Endothelial cell of hepatic sinusoid (primary cell): ENCODE measurements around the gene TIE1.

ENCODE experiments used
- in situ Hi-C: cut with HindIII; loops from 2 replicates; pipeline ENCODE4 v1.10.0; 2017; ENCODE audit warnings: low sequenced_read_pairs

Gene TIE1

DNA sequence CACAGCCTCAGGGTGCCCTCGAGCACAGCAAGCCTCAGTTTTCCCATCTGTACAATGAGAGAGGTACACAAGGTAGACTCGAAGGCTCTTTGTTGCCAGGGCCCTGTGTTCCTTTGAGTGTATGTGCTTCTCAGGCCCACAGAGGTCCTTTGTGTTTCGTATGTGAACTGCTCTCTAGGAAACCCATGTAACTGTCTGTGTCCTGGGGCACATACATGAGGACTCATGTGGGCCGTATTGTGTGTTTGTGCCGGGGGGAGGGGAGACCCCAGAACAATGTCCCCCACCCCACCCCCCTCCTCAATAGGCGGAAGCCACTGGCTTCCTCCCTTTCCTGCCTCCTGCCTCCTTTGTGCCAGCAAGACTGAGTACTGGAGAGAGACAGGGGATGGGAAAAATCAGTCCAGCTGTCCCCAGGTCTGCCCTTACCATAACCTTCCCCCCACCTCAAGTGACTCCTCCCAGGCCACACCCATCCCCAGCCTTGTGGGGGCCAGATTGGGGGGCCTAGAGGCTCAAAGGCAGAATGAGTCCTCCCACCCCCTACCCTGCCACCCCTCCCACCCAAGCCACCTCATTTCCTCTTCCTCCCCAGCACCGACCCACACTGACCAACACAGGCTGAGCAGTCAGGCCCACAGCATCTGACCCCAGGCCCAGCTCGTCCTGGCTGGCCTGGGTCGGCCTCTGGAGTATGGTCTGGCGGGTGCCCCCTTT, at the start of gene TIE1:
Gene TIE1 (plus strand): TSS at position 605 of the 717 bp plus-strand sequence. CDS start 90 bp downstream, at position 695.
- in situ Hi-C loops = loop anchor here (5.0 kb wide), 1 partner anchor 72 kb away; no protein-coding TSS in a partner anchor

DNA sequence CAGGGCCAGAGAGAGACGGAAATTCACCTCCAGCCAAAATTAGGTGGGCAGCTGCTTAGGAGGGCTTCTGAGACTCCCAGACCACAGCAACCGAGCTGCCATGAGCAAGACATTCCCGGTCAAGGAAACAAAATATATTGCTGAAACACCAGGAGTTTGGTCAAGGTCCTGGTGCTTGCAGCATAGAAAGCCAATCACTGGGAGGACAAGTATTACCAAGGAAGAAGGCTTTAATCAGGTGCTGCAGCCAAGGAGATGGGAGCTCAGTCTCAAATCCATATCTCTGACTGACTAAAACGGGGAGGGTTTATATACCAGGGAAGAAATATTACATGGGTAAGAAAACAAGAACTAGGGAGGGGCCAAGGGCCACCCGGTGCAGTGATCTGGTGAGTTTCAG, 49.8 kb upstream of the TIE1 start:
- in situ Hi-C loops = no loop called here

DNA sequence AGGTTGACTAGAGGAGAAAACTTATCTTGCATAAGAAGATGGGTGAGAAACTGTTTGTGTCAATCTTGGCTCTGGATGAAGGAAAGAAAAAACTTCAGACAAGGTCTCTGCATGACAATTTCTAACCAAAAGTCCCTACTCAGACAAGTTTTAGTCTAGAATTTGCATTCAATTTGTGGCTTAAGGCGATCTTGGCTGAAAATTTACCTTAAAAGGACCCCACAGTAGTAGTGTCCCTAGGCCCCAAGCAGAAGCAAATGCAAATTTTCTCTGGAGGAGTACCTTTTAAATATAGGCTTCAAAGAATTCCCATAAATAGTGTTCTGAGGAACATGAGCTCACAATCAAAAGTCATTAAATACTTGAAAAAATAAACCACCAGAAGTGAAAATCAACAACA, 48.6 kb upstream of the TIE1 start:
- in situ Hi-C loops = no loop called here

DNA sequence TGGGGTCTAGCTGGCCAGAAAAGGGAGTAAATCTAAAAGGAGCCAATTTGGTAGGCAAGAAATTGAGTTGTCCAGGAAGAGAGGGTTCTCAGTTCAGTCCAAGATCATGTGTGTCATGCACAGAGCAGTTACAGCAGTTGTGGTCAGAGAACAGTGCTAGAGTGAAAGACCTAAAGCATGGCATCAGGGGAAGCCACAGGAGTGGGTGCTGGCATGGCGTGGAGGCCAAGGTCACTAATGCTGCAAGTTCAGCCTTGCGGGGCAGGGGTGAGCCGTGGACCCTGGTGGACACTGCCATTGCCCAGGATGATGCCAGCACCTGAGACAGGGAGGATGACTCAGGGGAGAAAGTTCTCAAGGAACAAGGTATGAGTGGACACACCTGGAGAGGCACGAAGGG, 47.6 kb upstream of the TIE1 start:
- in situ Hi-C loops = no loop called here

DNA sequence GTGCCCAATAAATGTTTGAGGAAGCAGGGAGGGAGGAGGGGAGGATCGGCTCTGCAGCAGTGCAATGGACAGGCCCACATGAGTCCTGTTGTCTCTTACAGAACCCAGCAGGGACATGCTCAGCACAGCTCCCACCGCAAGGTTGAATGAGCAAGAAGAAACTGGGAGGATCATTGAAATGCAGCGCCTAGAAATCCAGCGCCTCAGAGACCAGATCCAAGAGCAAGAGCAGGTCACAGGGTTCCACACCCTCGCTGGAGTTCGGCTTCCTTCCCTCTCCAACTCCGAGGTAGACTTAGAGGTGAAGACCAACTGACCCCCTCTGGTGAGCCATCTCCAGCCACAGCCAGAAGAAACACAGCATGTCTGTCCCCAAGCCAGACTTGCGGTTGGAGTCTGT, 46.9 kb upstream of the TIE1 start:
- in situ Hi-C loops = no loop called here

DNA sequence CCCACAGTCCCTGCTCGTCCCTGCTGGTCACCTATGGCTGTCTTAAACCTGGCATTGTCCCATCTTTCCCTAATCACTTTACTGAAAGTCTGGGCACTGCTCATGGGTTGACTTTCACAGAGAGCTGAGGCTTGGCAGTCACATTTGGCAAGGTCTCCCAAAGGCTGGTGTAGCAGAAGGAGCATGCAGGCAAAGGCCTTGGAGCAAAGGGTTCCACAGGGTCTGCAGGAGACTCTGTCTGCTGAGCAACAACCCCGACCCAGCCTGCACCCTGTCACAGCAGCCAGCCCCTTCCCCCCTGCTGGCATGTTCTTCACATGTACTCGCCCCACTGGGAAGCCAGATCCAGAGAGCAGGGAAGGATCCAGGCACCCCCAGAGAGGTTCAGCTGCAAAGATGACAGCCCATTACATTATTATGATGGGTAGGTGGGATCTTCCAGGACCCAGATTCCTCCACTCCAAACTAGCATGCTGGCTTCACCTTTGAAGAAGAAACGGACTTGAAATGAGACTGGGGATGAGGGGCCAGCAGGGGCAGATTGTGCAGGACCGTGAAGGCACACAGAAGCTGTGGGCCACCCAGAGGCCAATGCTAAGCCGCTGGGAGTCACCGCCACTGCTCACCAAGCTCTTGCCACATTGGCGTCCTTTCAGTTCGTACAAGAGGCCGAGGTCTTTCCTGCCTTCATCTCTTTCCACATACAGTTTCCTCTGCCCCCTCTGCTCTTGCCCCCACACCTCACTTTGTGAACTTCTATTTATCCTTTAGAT, 45.2 kb upstream of the TIE1 start:
- in situ Hi-C loops = no loop called here

DNA sequence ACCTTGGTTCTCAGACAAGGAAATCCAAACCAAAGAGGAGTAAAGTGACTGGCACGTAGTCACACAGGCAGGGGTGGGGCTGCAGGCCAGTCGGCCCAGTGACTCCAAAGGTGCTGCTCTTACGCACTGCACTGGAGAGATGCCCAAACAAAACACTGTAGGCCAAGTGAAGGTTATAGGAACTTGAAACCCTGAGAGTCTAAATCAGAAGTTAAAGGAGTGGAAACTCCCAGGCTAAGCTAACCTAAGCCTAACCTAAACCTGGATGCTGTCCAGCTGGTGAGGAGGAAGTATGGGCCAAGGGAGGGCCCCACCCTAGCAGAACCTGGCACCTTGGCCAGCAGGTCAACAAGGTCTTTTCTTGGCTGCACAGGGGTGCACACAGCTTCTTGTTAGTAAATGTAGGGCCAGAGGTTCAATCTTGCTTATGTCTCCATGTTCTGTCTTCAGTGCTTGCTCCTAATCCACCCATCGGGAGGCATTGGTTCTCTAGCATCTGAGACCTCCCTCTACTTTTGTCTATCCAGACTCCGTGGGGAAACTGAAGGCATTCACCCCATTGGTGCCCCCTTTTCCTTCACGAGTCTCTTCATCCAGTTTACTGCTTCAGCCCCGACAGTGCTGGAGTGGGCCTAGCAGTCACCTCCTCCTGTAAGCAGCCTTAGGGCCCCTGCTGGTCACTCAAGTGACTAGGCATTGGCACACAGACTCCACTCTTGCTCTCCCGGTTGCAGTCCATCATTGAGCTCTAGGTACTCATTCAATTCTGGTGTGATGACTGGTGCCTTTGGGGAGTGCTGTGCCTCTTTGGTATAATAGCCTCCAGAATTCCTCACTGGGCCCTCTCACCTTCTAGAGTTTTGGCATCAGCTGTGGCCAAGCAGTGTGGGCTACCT, 43.9 kb upstream of the TIE1 start:
- in situ Hi-C loops = no loop called here

DNA sequence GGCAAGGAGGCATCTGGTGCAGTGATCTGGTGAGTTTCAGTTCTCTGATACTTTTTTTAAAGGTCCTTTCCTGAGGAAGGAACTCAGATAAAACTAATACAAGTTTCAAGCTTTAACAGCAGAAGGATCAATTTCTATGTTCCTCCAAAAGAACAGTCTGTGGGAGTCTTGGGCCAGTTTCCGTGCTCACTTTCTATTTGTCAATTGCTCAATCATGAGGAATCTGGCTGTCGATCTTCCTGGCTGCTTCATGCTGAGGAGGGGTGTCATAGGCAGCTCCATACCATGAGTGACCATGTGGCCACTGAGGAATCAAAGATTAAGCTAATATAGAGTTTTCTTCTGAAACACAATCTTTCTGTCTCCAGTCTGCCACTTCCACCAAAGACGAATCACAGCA, 42.4 kb upstream of the TIE1 start:
- in situ Hi-C loops = no loop called here

DNA sequence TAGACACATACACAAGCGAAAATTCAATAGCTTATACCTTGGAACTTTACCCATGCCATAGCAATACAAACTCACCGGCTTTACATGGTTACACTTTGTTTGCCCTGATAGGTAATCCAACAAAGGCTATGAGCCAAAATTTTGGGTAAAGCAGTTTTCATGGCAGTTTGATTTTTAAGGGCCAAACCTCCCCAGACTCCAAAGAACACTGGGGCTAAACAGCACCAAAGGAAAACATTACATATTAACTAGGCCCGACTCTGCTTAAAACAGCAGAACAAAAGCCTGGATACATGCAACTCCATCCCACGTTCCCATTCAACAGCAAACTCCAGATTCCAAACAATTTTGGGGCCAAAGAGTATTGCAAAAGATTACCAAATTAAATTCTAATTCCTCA, 35.4 kb upstream of the TIE1 start:
- in situ Hi-C loops = no loop called here

DNA sequence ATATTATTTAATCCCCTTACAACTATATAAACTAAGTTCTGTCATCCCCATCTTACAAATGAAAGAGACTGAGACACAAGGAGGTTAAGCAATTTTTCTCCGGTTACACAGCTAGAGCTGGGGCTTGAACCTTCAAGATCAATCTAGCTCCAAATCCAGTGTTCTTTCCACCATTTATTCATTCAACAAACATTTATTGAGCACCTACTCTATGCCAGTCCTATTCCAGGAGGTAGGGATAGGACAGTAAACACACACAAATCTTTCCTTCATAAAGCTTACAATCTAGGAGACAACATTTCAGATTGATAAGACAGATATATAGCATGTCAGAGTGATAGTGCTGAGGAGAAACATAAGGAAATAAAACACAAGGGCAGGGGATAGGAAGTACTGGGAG, 33.9 kb upstream of the TIE1 start:
- in situ Hi-C loops = no loop called here

DNA sequence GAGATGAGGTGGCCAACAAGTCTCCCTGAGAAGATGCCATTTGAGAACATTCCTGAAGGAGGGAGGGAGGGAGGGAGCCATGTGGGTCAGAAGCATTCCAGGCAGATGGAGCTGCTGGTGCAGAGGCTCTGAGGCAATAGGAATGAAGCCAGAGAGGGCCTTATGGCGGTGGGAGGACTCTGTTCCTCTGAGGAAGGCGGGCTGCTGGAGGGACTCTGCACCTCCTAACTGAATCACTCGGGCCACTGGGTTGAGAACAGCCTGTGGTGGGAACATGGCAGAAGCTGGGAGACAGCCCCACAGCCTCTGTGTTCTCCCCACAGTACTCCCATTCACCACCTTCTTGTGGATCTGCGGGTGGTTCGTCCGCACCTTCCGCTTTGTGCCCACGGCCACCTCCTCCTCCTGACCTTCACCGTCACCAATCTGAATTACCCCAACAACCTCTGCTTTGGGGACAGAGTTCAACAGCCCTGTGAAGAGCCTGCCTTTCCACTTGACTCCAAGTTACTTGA, 33.4 kb upstream of the TIE1 start:
- in situ Hi-C loops = no loop called here

DNA sequence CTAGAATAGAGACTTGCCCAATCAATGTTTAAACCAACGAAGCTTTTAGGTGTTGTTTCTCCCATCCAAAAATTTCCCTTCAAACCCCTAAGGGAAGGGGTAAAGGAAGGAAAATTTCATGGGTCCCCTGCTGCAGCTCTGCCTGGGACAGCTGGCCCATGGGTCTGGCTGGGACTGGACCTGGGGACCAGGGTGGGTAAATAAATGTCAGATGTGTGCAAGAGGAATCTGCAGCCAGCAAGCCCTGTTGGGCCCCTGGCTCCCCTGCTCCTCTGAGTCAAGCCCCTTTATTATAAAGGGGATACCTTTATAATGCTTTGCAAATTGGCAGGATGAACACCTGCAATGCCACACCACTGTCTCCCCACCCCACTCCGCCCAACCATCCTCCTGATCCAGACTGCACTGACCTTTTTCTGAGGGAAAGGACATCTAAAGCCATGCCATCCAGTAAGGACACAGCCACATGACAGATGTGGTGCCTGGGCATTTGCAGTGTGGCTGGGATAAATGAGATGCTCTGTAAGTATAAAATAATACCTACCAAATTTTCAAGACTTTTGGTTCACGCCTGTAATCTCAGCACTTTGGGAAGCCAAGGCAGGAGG, 32.9 kb upstream of the TIE1 start:
- in situ Hi-C loops = no loop called here

DNA sequence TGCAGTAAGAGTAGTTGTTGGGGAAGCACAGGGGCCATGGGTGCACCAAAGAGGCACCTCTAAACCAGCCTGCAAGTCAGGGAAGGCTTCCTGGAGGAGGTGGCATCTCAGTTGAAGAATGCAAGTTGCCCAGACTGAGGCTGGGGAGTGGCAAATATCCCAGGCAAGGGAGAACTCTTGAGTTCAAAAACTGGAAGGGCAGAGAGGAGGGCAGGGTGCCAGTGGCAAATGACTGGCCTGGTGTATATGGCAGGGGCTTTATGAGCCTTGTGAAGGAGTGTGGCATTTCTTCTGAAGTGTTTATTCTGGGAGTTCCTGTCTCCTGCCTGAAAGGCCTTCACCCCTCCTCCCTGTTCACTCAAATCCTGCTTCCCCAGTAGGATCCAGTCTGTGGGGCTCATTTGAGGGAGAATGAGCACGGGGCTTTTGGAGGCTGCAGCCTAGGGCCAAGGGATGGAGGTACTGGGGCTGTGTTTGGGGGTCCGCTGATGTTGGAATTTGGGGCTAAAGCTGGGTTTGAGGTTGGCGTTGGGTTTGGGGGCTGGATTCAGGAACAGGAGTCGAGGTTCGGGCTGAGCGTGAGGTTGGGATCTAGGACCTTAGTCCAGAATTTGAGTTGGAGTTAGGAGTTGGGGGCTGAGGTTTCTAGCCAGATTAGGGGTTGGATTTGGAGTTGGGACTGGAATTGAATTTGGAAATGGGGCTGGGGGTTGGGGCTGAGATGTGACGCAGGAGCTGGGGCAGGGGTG, 31.0 kb upstream of the TIE1 start, which contains the start of gene TMEM125:
Gene TMEM125 (plus strand): TSS at position 357 of the 749 bp plus-strand sequence. CDS start 2,740 bp downstream, outside the sequence.
- in situ Hi-C loops = no loop called here

DNA sequence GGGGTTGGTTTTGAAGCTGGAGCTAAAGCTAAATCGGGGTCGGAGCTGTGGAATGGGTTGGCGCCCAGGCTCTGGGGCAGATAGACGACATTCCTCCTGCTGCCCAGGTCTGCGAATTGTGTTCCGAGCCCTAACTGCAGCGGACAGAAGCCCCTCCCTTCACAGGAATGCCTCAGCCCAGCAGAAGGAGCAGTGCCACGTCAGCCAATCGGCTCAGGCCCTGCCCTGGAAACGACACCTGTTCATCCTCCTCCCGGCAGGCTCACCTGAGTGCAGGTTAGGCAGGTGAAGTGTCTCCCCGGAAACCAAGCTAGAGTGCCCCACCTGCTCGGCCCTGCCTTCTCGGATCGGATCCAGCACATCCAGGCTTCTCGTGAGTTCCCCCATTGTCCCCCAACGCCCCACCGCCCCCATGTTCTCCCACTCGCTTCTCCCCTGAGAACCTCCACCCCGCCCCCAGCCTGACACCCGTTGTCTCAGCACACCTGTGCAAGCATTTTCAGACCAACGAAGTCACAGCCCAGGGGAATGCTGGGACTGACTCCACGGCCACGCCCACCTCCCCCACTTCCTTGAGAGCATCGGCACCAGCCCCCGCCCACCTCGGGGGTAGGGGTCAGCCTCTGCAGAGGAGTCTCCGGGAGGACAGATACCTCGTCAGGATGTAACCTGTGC, 30.2 kb upstream of the TIE1 start:
- in situ Hi-C loops = no loop called here

DNA sequence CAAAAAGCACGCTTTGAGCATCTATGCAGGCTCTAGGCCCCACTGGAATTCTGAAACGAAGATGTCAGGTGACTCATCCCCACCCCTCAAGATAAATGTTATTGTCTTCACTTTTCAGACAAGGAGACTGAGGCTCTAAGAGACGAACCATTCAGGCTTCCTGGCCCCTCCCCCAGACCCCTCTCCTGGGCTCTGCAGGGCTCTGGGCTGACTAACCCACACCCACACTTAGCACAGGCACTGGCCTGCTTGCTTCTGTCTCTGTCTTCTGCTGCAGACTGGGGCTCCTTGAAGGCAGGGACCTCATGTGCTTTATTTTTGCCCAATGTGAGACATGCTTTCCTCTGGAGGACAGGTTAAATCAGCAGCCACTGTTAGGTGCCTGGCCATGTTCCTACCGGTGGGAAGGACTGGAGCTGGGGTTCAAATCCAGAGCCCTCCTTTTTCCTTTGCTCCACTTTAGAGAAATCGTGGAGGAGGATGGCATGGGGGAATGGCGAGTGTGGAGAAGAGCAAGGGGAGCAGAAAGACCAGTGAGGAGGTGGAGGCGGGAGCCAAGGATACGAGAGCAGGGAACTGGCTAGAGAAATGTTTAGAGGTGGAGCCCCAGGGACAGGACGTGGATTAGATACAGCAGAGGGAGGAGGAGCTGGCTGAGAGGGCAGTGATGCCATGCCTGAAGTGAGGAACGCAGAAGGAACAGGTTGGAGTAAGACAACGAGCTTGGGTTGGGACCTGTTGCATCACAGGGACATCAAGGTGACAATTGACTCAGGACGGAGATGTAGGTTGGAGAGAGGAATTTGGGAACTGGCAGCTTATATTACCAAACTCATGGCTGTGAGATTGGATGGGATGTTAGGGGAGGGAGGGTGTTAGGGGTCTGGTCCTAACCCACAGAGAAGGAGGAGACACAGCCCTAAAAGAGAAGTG, 29.3 kb upstream of the TIE1 start:
- in situ Hi-C loops = no loop called here

DNA sequence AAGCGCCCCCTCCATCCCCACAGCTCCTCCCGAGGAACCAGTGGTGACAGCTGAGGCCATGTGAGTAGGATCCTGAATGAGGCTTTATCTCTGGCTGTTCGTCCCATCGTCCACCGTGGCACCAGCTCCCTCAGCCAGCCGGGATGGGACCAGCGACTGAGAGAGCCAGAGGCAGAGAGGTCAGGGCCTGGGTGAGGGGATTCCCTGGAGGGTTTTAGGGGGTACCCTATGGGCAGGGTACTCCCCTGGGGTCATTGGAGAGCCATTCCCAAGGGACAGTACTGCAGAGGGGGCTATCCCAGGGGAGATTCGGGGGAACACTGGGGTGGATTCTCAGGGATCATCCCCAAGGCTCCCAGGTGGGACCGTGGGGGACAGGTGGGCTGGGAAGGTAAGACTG, 28.6 kb upstream of the TIE1 start:
- in situ Hi-C loops = no loop called here

DNA sequence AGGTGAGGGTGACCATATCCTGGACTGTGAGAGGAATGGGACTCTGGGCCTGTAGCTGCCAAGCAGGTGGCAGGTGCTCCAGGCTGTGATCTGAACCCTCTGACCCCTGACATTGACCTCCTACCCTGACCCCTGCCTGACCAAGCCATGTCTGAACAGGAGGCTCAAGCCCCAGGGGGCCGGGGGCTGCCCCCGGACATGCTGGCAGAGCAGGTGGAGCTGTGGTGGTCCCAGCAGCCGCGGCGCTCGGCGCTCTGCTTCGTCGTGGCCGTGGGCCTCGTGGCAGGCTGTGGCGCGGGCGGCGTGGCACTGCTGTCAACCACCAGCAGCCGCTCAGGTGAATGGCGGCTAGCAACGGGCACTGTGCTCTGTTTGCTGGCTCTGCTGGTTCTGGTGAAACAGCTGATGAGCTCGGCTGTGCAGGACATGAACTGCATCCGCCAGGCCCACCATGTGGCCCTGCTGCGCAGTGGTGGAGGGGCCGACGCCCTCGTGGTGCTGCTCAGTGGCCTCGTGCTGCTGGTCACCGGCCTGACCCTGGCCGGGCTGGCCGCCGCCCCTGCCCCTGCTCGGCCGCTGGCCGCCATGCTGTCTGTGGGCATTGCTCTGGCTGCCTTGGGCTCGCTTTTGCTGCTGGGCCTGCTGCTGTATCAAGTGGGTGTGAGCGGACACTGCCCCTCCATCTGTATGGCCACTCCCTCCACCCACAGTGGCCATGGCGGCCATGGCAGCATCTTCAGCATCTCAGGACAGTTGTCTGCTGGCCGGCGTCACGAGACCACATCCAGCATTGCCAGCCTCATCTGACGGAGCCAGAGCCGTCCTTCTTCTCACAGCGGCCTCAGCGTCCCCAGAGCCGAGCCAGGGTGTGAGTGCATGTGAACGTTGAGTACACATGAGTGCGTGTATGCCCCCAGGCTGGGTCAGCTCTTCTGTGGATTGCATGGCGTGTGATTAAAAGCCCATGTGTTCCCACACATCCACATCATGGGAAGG, 27.9 kb upstream of the TIE1 start:
- in situ Hi-C loops = no loop called here
